GM19467 (cell line): ENCODE measurements around the gene UQCRC1.

Experiments used
- ATAC-seq: cut with Tn5 transposase; IDR thresholded peaks from one replicate; pipeline ENCODE4 v1.9.1; 2021; ENCODE audit warnings: mild to moderate bottlenecking, moderate library complexity; ENCODE audit not compliant: unreplicated experiment

Gene UQCRC1

DNA sequence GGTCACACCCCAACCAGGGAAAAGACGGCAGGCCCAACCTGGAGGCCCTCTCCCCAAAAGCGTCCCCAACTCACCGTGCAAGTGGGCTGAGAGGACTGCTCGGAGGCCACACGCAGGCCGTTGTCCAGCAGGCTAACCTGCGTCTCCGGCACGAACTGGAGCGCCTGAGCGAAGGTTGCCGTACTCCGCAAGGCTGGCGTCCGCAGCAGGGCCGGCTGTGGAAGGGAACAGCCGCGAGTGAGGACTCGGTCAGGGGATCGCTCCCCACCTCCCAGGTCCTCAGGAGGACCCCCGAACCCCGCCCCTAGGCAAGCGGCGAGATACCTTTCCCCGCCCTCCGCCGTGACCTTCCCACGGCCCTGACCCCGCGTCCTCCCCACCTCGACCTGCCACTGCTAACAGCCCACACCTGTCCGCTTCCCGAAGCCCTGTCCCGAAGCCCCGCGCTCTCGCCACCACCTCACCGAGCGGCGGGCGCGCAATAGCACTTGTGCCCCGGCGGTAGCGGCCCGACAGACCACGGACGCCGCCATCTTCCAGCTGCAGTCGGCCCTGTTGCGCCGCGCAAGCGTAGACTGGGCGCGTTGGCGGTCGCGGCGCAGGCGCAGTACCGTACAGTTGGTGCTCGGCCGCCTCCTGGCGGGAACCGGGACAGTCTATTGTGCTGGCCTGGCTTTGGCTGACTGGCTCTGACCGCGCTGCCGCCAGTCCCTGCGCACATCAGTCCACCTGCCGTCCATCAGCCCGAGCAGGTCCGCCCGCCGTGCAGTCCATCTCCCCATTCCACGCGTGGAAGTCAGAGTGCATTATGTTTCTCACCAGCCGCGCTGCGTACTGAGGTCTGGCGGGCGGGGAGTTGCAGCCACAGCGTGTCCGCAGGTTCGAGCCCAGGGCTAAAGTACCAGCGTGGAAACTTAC is at the start of gene UQCRC1:
Gene UQCRC1 (minus strand): TSS at position 559 of the 918 bp plus-strand sequence. CDS start 26 bp downstream, at position 533.
- peak; percentile 91 for ATAC-seq

DNA sequence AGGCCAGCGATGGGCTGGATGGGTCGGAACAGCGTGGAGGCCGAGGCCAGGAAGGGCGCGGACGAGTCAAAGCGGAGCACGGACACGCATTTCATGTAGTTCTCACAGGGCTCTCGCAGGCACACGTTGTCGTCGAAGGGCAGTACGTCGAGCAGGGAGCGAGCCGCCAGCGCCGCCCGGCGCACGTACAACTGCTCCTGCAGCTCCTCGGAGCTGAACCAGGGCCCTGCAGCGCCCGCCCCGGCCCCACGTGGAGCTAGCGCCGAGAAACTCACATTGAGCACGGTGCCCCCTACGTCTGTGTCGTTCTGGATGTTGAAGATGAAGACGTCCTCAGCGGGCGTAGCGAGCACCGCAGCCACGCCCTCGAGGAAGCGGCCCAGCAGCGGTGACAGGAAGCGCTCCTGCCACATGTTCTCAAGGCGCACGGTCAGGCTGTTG is 47.4 kb upstream of the UQCRC1 start:
- no peak for ATAC-seq

GRCh38 chr3:48656061-48656840 is 46.8 kb upstream of the UQCRC1 start:
- no peak for ATAC-seq

GRCh38 chr3:48655606-48656005 is 46.2 kb upstream of the UQCRC1 start:
- ATAC-seq: no peak

GRCh38 chr3:48655063-48655462 is 45.6 kb upstream of the UQCRC1 start:
- no peak for ATAC-seq

- ATAC-seq: no peak
These were observed 43.7 kb upstream of the UQCRC1 start for GRCh38 chr3:48652923-48653715.

- no peak for ATAC-seq
These were observed 42.3 kb upstream of the UQCRC1 start for GRCh38 chr3:48651771-48652170.

DNA sequence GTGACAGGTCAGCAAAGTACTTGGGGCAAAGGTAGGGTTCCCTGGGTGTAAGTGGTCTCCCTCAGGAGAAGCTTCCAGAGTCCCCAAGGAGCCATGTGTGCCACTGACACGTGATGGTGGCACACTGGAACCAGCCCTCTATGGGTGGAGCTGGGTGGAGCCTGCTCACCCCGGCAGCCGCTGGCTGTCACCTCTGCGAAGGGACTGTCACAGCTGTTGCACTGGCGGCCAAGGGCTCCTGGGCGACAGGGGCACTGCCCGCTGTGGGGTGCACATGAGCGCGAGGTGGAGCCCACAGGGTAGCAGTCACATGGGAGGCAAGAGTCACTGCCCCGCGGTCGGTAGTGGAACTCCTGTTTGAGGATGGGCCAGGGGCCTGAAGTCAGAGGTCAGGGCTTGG is 41.3 kb upstream of the UQCRC1 start:
- ATAC-seq: no peak

GRCh38 chr3:48648188-48648850 is 38.9 kb upstream of the UQCRC1 start:
- ATAC-seq: no peak

DNA sequence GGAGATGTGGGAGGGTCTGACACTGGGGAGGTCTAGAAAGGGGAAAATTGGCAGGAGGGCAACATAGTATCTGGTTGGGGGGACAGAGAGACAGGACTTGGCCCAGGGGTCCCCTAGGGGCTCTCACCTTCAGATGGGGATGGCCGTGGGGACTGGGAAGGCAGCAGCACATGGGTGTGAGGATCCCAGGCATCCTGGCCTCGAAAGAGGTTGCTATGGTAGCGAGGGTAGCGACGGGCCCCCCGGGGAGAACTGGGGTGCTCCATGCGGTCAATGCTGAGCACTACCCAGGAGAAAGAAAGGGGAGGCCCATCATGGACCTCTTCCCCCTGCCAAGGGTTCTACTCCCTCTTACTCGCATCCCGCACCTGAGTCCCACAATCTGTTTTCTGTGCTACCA is 38.3 kb upstream of the UQCRC1 start:
- no peak for ATAC-seq

GRCh38 chr3:48644898-48645760 is 35.7 kb upstream of the UQCRC1 start:
- no peak for ATAC-seq

- ATAC-seq: no peak
These were observed 33.2 kb upstream of the UQCRC1 start for GRCh38 chr3:48642605-48643004.

DNA sequence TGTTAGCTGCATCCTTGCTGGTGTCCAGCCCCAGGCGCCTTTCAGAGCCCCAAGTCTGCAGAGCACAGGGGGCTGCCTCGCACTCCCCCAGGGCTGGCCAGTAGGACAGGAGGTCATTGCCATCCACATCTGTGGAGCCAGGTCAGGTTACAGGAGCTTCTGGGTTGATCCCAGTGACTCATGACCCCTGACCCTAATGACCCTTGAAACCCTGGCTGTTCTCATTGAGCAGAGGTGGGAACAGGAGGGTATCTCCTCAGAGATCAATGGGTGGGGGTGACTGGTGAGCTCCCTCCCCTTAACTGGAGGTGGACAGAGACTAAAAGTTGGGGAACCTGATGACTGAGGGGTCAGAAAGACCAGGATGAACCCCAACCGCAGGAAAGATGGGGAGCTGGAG is 31.9 kb upstream of the UQCRC1 start:
- no peak for ATAC-seq

DNA sequence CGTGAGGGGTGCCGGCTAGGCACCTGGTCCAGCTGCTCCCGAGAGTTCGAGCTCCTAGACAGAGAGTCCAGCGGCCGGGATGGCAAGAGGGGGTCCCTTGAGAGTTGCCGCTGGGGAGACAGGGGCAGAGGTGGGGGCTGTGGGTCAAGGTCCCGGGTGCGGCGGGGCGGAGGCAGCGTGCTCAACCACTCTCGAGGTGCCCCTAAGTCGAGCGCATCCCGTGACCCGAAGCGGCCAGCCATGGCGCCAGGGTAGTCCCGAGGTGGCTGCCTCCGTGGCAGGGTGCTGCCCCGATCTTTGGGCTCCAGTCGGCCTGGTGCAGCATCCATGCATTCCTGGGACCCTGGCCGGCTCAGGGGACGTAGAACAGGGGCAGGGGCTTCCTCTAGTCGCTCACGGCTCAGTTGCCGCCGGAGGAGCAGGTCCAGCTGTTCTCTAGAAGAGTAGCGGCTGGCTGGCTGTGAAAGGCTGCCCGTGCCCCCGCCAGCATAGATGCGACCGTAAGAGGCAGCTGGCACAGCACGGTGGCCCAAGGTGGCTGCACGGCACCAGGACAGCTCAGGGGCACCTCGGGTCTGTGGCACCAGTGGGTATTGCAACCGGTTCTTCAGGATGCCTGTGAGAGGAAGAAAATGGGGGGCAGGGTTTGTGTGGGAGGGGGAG is 30.6 kb upstream of the UQCRC1 start:
- ATAC-seq: no peak

DNA sequence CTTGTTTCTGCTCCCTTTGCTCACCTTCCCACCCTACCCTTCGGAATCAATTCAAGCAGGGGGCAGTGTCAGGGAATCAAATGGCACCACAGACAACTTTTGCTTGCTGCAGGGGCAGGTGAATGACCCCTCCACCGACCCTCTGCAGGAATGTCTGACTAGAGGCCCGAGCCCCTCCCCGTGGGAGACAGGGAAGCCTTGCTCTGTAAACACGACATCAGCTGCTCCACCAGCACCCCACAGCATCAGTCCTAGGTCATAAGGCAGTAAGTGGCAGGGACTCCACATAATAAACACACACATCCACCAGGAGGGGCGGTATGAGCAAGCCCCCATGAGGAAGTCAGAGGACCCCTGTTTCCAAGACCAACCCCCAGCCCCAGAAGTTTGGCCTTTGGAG is 27.9 kb upstream of the UQCRC1 start:
- ATAC-seq: no peak

DNA sequence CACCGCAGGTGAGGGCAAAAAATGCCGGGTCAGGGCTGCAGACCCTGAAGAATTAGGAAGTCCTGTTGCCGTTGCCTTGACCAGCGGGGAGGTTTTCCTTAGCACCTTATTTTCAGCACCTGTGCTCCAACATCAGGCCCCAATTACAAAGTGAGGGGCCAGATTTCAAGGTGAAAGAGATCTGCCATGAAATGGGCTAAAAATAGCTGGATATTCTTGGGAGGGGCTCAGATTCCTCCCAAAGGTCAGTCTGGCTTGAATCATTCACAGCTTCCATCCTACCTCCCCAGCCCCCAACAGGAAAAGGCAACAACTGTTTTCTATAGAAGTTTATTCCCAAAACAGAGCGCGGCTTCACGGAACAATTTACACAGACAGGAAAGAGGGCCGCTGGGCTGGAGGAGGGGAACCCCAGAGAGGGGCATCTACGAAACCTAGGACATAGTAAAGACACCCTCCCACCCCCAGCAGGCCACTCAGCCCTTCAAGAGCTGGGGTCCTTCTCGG is 26.8 kb upstream of the UQCRC1 start:
- no peak for ATAC-seq

- ATAC-seq: peak; percentile 91
These were observed 26.0 kb upstream of the UQCRC1 start, which contains the start of gene SLC26A6 for GRCh38 chr3:48635222-48636021. TSS of gene SLC26A6 (minus strand) at chr3:48635461. CDS start at chr3:48635393, 68 bp downstream.

GRCh38 chr3:48634661-48635221 is 25.3 kb upstream of the UQCRC1 start:
- no peak for ATAC-seq
